Measurements from ENCODE around the gene CSGALNACT2.

DNA sequence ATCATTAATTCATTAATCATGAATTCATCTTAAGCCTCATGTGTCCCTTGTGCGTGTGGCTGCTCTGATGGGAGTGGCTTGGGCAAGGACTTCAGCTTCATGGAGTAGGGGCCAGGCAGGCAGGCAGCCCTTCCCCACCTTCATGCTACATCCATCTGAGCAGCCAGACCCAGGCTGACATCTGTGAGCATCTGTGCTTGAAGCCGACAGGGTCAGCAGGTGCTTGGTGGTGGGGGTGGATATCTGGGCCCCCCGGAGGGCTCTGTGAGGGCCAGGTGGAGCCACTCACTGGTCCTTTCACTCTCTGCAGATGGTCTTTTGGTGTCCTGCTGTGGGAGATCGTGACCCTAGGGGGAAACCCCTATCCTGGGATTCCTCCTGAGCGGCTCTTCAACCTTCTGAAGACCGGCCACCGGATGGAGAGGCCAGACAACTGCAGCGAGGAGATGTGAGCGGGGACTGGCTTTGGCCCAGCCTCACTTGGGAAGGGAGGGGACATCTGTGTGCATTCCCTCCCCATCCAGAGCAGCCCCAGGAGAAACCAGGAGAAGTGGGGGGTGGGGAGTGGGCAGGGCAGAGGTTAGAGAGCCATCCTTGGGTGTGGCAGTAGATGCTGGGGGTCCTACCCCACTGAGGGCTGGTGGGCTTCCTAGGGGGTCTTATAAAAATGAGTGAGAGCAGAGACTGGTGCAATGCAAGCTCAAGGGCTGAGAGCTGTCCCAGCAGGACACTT, 14.7 kb upstream of the CSGALNACT2 start:
- TF ChIP-seq, protein P1, sequence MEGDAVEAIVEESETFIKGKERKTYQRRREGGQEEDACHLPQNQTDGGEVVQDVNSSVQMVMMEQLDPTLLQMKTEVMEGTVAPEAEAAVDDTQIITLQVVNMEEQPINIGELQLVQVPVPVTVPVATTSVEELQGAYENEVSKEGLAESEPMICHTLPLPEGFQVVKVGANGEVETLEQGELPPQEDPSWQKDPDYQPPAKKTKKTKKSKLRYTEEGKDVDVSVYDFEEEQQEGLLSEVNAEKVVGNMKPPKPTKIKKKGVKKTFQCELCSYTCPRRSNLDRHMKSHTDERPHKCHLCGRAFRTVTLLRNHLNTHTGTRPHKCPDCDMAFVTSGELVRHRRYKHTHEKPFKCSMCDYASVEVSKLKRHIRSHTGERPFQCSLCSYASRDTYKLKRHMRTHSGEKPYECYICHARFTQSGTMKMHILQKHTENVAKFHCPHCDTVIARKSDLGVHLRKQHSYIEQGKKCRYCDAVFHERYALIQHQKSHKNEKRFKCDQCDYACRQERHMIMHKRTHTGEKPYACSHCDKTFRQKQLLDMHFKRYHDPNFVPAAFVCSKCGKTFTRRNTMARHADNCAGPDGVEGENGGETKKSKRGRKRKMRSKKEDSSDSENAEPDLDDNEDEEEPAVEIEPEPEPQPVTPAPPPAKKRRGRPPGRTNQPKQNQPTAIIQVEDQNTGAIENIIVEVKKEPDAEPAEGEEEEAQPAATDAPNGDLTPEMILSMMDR (IDR thresholded peaks at IDR 0.05; ENCODE audit: low read depth, low read length, missing input control): no peak
- TF ChIP-seq, protein P2, sequence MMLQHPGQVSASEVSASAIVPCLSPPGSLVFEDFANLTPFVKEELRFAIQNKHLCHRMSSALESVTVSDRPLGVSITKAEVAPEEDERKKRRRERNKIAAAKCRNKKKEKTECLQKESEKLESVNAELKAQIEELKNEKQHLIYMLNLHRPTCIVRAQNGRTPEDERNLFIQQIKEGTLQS (IDR thresholded peaks at IDR 0.05): no peak
- TF ChIP-seq, protein P3, sequence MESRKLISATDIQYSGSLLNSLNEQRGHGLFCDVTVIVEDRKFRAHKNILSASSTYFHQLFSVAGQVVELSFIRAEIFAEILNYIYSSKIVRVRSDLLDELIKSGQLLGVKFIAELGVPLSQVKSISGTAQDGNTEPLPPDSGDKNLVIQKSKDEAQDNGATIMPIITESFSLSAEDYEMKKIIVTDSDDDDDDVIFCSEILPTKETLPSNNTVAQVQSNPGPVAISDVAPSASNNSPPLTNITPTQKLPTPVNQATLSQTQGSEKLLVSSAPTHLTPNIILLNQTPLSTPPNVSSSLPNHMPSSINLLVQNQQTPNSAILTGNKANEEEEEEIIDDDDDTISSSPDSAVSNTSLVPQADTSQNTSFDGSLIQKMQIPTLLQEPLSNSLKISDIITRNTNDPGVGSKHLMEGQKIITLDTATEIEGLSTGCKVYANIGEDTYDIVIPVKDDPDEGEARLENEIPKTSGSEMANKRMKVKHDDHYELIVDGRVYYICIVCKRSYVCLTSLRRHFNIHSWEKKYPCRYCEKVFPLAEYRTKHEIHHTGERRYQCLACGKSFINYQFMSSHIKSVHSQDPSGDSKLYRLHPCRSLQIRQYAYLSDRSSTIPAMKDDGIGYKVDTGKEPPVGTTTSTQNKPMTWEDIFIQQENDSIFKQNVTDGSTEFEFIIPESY (IDR thresholded peaks at IDR 0.05): no peak
- TF ChIP-seq RAD21 (IDR thresholded peaks at IDR 0.05) (no peak), SP1 (IDR thresholded peaks at IDR 0.05) (no peak)
